ENCODE measurements around the gene LCE3B.

Gene LCE3B

DNA sequence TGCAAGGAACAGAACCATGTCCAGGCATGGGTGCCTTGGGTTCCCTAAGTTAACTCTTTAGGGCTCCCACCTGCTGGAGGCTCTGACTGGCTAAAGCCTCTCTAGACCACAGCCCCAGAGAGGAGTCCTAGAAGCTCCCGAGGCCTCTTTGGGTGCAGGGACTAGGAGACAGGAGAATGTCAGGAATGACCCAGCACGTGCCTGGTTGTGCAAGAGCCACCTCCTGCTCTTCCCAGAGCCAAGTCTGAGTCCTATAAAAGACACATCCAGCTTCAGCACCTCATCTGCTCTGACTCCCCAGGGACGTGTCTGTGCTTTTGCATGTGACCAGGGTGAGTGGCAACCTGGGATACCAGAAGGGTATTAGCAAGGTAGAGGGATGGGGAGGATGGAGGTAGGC lies 49.5 kb downstream of the LCE3B start, which contains the start of gene LCE2D:
Gene LCE2D (plus strand): TSS at position 283 of the 400 bp plus-strand sequence. CDS start 726 bp downstream, outside the sequence.
- FAIRE-seq, result no peak
